GM23338 (cell line): ENCODE measurements around the gene COL8A1. TPM values are rescaled to one million over a fixed set of nuclear protein-coding genes. Genes with fewer than 3 reads are reported as not detected.

Experiments
- ATAC-seq: fragments of 200-7000 bp; cut with Tn5 transposase; 3 replicates; pipeline ENCODE4 v1.9.1; 2020
- DNase-seq: peaks from one replicate; pipeline ENCODE4 v3.0.0-alpha.2; 2015; ENCODE audit warnings: low spot score
- H2AFZ ChIP-seq: fragments of 200-600 bp; sonication (generic); 2 replicates; pipeline ENCODE4 v1.8.0; 2016; ENCODE audit warnings: antibody characterized with exemption, mild to moderate bottlenecking, moderate library complexity
- H3F3A ChIP-seq: fragments of 200-600 bp; sonication (generic); replicated peaks from 2 replicates; pipeline ENCODE4 v1.8.0; 2017; ENCODE audit warnings: antibody characterized with exemption, mixed run types, low read depth
- H3K27ac ChIP-seq: fragments of 200-600 bp; sonication (generic); 2 replicates; pipeline ENCODE4 v1.6.1; 2016; ENCODE audit warnings: low read depth
- H3K27me3 ChIP-seq: fragments of 200-600 bp; sonication (generic); 2 replicates; pipeline ENCODE4 v1.8.0; 2016; ENCODE audit warnings: mild to moderate bottlenecking, mixed run types, moderate library complexity; ENCODE audit not compliant: insufficient read depth
- H3K36me3 ChIP-seq: fragments of 200-600 bp; sonication (generic); 2 replicates; pipeline ENCODE4 v1.8.0; 2016; ENCODE audit warnings: mild to moderate bottlenecking; ENCODE audit not compliant: insufficient read depth
- H3K4me1 ChIP-seq: fragments of 200-600 bp; sonication (generic); 2 replicates; pipeline ENCODE4 v1.8.0; 2016; ENCODE audit warnings: mild to moderate bottlenecking, moderate library complexity; ENCODE audit not compliant: insufficient read depth
- H3K4me2 ChIP-seq: fragments of 200-600 bp; sonication (generic); 2 replicates; pipeline ENCODE4 v1.7.1; 2017; ENCODE audit warnings: mixed run types
- H3K4me3 ChIP-seq: fragments of 200-600 bp; sonication (generic); 2 replicates; pipeline ENCODE4 v1.6.1; 2016; ENCODE audit warnings: mixed run types
- H3K79me2 ChIP-seq: fragments of 200-600 bp; sonication (generic); replicated peaks from 2 replicates; pipeline ENCODE4 v1.8.0; 2017; ENCODE audit warnings: mild to moderate bottlenecking; ENCODE audit not compliant: insufficient read depth
- H3K9me2 ChIP-seq: fragments of 200-600 bp; sonication (generic); 2 replicates; pipeline ENCODE4 v1.8.0; 2017; ENCODE audit not compliant: insufficient read depth
- H4K20me1 ChIP-seq: fragments of 200-600 bp; sonication (generic); replicated peaks from 2 replicates; pipeline ENCODE4 v1.8.0; 2017; ENCODE audit warnings: mild to moderate bottlenecking; ENCODE audit not compliant: insufficient read depth
- H3K27ac Mint-ChIP-seq: 2 replicates; pipeline ENCODE4 v1.8.0; 2020; ENCODE audit warnings: inconsistent platforms, mild to moderate bottlenecking, moderate library complexity, mixed read lengths
- H3K27me3 Mint-ChIP-seq: 3 replicates; pipeline ENCODE4 v1.8.0; 2022; ENCODE audit warnings: low read depth, mild to moderate bottlenecking, moderate library complexity, mixed read lengths, inconsistent platforms; ENCODE audit not compliant: insufficient read depth, poor library complexity
- H3K36me3 Mint-ChIP-seq: 3 replicates; pipeline ENCODE4 v1.8.0; 2021; ENCODE audit warnings: low read depth, mild to moderate bottlenecking, inconsistent platforms, moderate library complexity, mixed read lengths
- H3K4me1 Mint-ChIP-seq: 3 replicates; pipeline ENCODE4 v1.8.0; 2020; ENCODE audit warnings: mild to moderate bottlenecking, inconsistent platforms, mixed read lengths
- H3K4me3 Mint-ChIP-seq: 3 replicates; pipeline ENCODE4 v1.8.0; 2021; ENCODE audit warnings: moderate library complexity, mild to moderate bottlenecking, inconsistent platforms, mixed read lengths
- H3K9me3 Mint-ChIP-seq: 3 replicates; pipeline ENCODE4 v1.8.0; 2020; ENCODE audit warnings: moderate library complexity, mild to moderate bottlenecking, inconsistent platforms, mixed read lengths
- CREB1 ChIP-seq: fragments of 250-450 bp; sonication (Bioruptor Pico); IDR thresholded peaks from 2 replicates; pipeline ENCODE4 v1.5.0; 2020; ENCODE audit warnings: low read depth, mild to moderate bottlenecking, moderate library complexity
- EZH2 ChIP-seq: fragments of 200-600 bp; sonication (generic); IDR thresholded peaks from one replicate; pipeline ENCODE4 v1.8.0; 2017; ENCODE audit warnings: antibody characterized with exemption, mild to moderate bottlenecking, low read depth; ENCODE audit not compliant: unreplicated experiment
- JUNB ChIP-seq: IDR thresholded peaks from one replicate; pipeline ENCODE4 v1.6.1; 2016; ENCODE audit warnings: antibody characterized with exemption; ENCODE audit not compliant: unreplicated experiment
- NANOG ChIP-seq: IDR thresholded peaks from 2 replicates; pipeline ENCODE4 v1.6.1; 2016; ENCODE audit warnings: antibody characterized with exemption, borderline replicate concordance
- POLR2AphosphoS5 ChIP-seq: IDR thresholded peaks from 2 replicates; pipeline ENCODE4 v1.6.1; 2016; ENCODE audit warnings: antibody characterized with exemption, low read depth
- REST ChIP-seq: IDR thresholded peaks from one replicate; pipeline ENCODE4 v1.6.1; 2018; ENCODE audit warnings: antibody characterized with exemption; ENCODE audit not compliant: unreplicated experiment
- STAT1 ChIP-seq: IDR thresholded peaks from one replicate; pipeline ENCODE4 v1.6.1; 2016; ENCODE audit warnings: antibody characterized with exemption; ENCODE audit not compliant: unreplicated experiment
- ZNF114 ChIP-seq: fragments of 250-450 bp; sonication (Bioruptor Pico); IDR thresholded peaks from 2 replicates; pipeline ENCODE4 v1.5.0; 2020; ENCODE audit warnings: mild to moderate bottlenecking, moderate library complexity
- ZNF331 ChIP-seq: fragments of 250-450 bp; sonication (Bioruptor Pico); IDR thresholded peaks from 2 replicates; pipeline ENCODE4 v1.5.0; 2020; ENCODE audit warnings: low read depth, mild to moderate bottlenecking, moderate library complexity
- polyA plus RNA-seq: library from polyadenylated mRNA; unstranded; fragments of >200 nt; fragmentation: Nextera tagmentation; extraction: Ambion mirVana; gene quantifications from 2 replicates; pipeline ENCODE4 v1.2.1, GENCODE V29; 2016
- total RNA-seq: library from RNA; depleted of rRNA; stranded (reverse); fragments of >200 nt; shearing (Covaris generic); gene quantifications from 2 replicates; pipeline ENCODE4 v1.2.3, GENCODE V29; 2014

The COL8A1 gene
- total and polyA plus RNA-seq, 2 experiments from 2014 or later, result 0.26 to 0.97 TPM

GRCh38 chr3:99668044-99668443 lies 29.6 kb downstream of the COL8A1 start:
- peaks cover 13% of the 10 kb centered on the region for H3K4me1 ChIP-seq
- Mint-ChIP-seq H3K4me3 (no peak overlapping the region), H3K27ac (no peak overlapping the region), H3K36me3 (no peaks in the 10 kb centered on the region; the same call in 1 of the 3 replicates), H3K4me1 (peaks cover 24% of the 10 kb centered on the region; the same call in 2 of the 3 replicates), H3K9me3 (peaks cover 5% of the 10 kb centered on the region; the same call in 2 of the 3 replicates), H3K27me3 (no peaks in the 10 kb centered on the region)
- no peaks in the 10 kb centered on the region for H3K79me2 ChIP-seq
- TF ChIP-seq NANOG (no peak), POLR2AphosphoS5 (no peak), REST (no peak), STAT1 (no peak)
- no peaks in the 10 kb centered on the region for H4K20me1 ChIP-seq
- no peaks in the 10 kb centered on the region for H3K9me2 ChIP-seq
- no peak overlapping the region for H2AFZ ChIP-seq
- no peaks in the 10 kb centered on the region for H3F3A ChIP-seq
- no peak overlapping the region for H3K4me3 ChIP-seq
- no peak for ATAC-seq
- H3K27me3 ChIP-seq, result no peaks in the 10 kb centered on the region
- no peak overlapping the region for H3K4me2 ChIP-seq
- H3K27ac ChIP-seq, result no peak overlapping the region
- H3K36me3 ChIP-seq, result no peaks in the 10 kb centered on the region
- no peak for DNase-seq

GRCh38 chr3:99669879-99670555 lies 31.6 kb downstream of the COL8A1 start:
- Mint-ChIP-seq H3K27ac (no peak overlapping the region), H3K9me3 (peaks cover 4% of the 10 kb centered on the region; the same call in 2 of the 3 replicates), H3K4me3 (no peak overlapping the region), H3K27me3 (no peaks in the 10 kb centered on the region), H3K36me3 (no peaks in the 10 kb centered on the region; the same call in 1 of the 3 replicates), H3K4me1 (peaks cover 10% of the 10 kb centered on the region; the same call in 2 of the 3 replicates)
- H3K79me2 ChIP-seq, result no peaks in the 10 kb centered on the region
- DNase-seq, result no peak
- no peak for ATAC-seq
- no peaks in the 10 kb centered on the region for H3K36me3 ChIP-seq
- no peaks in the 10 kb centered on the region; the same call in 1 of the 2 replicates for H3K4me1 ChIP-seq
- no peak overlapping the region for H3K4me3 ChIP-seq
- H3K27me3 ChIP-seq, result no peaks in the 10 kb centered on the region
- H2AFZ ChIP-seq, result no peak overlapping the region
- no peaks in the 10 kb centered on the region for H3K9me2 ChIP-seq
- H3K27ac ChIP-seq, result no peak overlapping the region
- TF ChIP-seq POLR2AphosphoS5 (no peak), CREB1 (CRISPR knock-in tag) (no peak), ZNF114 (CRISPR knock-in tag) (no peak), JUNB (no peak), ZNF331 (CRISPR knock-in tag) (no peak), STAT1 (no peak), EZH2 (no peak)
- H3F3A ChIP-seq, result no peaks in the 10 kb centered on the region
- no peaks in the 10 kb centered on the region for H4K20me1 ChIP-seq
- H3K4me2 ChIP-seq, result no peak overlapping the region
